CD8-positive, alpha-beta memory T cell (primary cell): ENCODE data around the gene ANKRD22. TPM values are rescaled to one million over a fixed set of nuclear protein-coding genes. Genes with fewer than 3 reads are reported as not detected.

Experiments used
- CTCF ChIA-PET: fragments of 350-600 bp; sonication (Branson Sonifier 250); formaldehyde crosslinking; loops from one replicate; lab custom pipeline; 2021; ENCODE audit warnings: antibody characterized with exemption; lab: Charles Lee
- POLR2A ChIA-PET: fragments of 350-600 bp; sonication (Branson Sonifier 250); formaldehyde crosslinking; loops from one replicate; lab custom pipeline; 2021; ENCODE audit warnings: antibody characterized with exemption; lab: Charles Lee
- DNase-seq, 5 donors: peaks; one replicate each; pipeline versions ENCODE4 v3.0.0 to v3.0.0-alpha.2; 2020 to 2022; ENCODE audit warnings: mixed read lengths in 1 of 5
- H3K27ac ChIP-seq: one replicate; pipeline ENCODE4 v1.7.0; 2013; ENCODE audit warnings: low read depth, mild to moderate bottlenecking, low read length, moderate library complexity
- H3K27me3 ChIP-seq: 2 replicates; pipeline ENCODE4 v1.7.0; 2013; ENCODE audit warnings: low read length, mild to moderate bottlenecking; ENCODE audit not compliant: insufficient read depth, poor library complexity, severe bottlenecking
- H3K36me3 ChIP-seq: 2 replicates; pipeline ENCODE4 v1.7.0; 2013; ENCODE audit warnings: mild to moderate bottlenecking, low read length, moderate library complexity; ENCODE audit not compliant: insufficient read depth
- H3K4me1 ChIP-seq: 2 replicates; pipeline ENCODE4 v1.7.0; 2013; ENCODE audit warnings: mild to moderate bottlenecking, low read length, moderate library complexity; ENCODE audit not compliant: insufficient read depth
- H3K4me3 ChIP-seq: 2 replicates; pipeline ENCODE4 v1.7.0; 2013; ENCODE audit warnings: mild to moderate bottlenecking, low read length
- H3K9me3 ChIP-seq: 2 replicates; pipeline ENCODE4 v1.7.0; 2013; ENCODE audit warnings: mild to moderate bottlenecking, low read length
- H3K27ac Mint-ChIP-seq, 8 donors: one replicate each; pipeline ENCODE4 v1.8.0; 2020 to 2021; ENCODE audit warnings: mixed read lengths in 8 of 8, mild to moderate bottlenecking in 6 of 8, inconsistent platforms in 3 of 8, moderate library complexity in 3 of 8
- H3K27me3 Mint-ChIP-seq, 2 donors: one replicate each; pipeline ENCODE4 v1.8.0; 2020 to 2021; ENCODE audit warnings: mixed read lengths in 2 of 2, mild to moderate bottlenecking in 1 of 2, moderate library complexity in 1 of 2
- H3K36me3 Mint-ChIP-seq, 3 donors: one replicate each; pipeline ENCODE4 v1.8.0; 2020 to 2021; ENCODE audit warnings: mixed read lengths in 3 of 3, inconsistent platforms in 1 of 3, mild to moderate bottlenecking in 1 of 3
- H3K4me1 Mint-ChIP-seq, 3 donors: one replicate each; pipeline ENCODE4 v1.8.0; 2020 to 2021; ENCODE audit warnings: mixed read lengths in 3 of 3, inconsistent platforms in 1 of 3, mild to moderate bottlenecking in 1 of 3
- H3K4me3 Mint-ChIP-seq, 7 donors: one replicate each; pipeline ENCODE4 v1.8.0; 2020 to 2021; ENCODE audit warnings: mixed read lengths in 7 of 7, mild to moderate bottlenecking in 6 of 7, moderate library complexity in 4 of 7, inconsistent platforms in 2 of 7
- H3K9me3 Mint-ChIP-seq, 5 donors: one replicate each; pipeline ENCODE4 v1.8.0; 2020 to 2022; ENCODE audit warnings: mixed read lengths in 5 of 5, mild to moderate bottlenecking in 3 of 5, moderate library complexity in 2 of 5, inconsistent platforms in 1 of 5
- polyA plus RNA-seq: library from polyadenylated mRNA; unstranded; fragments of 300-500 nt; fragmentation: Illumina TruSeq; gene quantifications from one replicate; pipeline ENCODE4 v1.2.3, GENCODE V29; 2021
- total RNA-seq, 2 experiments: library from RNA; stranded (reverse); gene quantifications; one replicate each; pipeline ENCODE4 v1.2.3, GENCODE V29; 2021

ANKRD22 gene
- total and polyA plus RNA-seq, 3 experiments from 2014 or later, result 0.63 TPM; not detected in 2

GRCh38 chr10:88805361-88805760 is 46.3 kb downstream of the ANKRD22 start:
- Histone ChIP-seq H3K4me3 (no peak overlapping the region), H3K4me1 (peaks cover 6% of the 10 kb centered on the region), H3K27ac (no peak overlapping the region), H3K36me3 (no peaks in the 10 kb centered on the region), H3K9me3 (no peaks in the 10 kb centered on the region), H3K27me3 (no peaks in the 10 kb centered on the region)
- CTCF ChIA-PET, result no interaction called here
- H3K9me3 Mint-ChIP-seq, result no peaks in the 10 kb centered on the region
- H3K27me3 Mint-ChIP-seq, result no peaks in the 10 kb centered on the region
- no peak overlapping the region for H3K27ac Mint-ChIP-seq
- no peaks in the 10 kb centered on the region for H3K36me3 Mint-ChIP-seq
- no peak for DNase-seq
- no peak overlapping the region for H3K4me3 Mint-ChIP-seq
- peaks cover 7 to 13% (median 8%) of the 10 kb centered on the region in 3 donors for H3K4me1 Mint-ChIP-seq
- POLR2A ChIA-PET, result no interaction called here

DNA sequence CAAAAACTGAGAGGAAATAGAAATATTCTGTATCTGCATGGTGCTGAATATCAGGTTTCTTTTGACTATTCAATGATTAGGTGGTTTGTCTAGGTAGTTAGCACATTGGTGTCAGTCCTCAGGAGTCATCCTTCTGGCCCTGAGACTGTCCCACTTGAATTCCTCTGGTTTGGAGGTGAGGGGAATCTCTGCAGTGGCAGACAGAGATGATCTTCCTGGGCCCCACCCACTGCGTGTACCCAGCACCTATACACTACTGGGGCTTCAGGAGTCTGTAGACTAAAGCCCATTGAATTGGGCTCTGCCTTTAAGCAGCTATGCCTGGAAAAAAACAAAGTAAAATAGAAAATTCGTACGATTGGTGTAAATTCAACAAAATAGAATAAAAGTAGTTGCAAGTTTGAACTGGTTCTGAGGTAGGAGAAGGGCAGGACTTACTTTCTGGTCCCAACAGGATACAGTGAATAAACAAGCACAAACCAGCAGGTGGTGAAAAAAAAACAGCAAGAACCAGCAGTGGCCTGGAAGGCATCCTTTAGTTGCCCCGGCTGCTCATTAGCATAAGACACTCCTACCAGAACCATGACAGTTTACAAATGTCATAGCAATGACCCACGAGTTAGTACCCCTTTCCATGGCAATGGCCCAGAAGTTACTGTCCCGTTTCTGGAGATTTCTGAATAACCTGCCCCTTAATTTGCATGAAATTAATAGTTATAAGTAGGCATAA is 47.4 kb downstream of the ANKRD22 start:
- CTCF ChIA-PET, result no interaction called here
- no peak overlapping the region for H3K27ac ChIP-seq
- POLR2A ChIA-PET, result no interaction called here
- H3K4me1 ChIP-seq, result no peaks in the 10 kb centered on the region
- no peak overlapping the region for H3K4me3 ChIP-seq
- H3K36me3 ChIP-seq, result no peaks in the 10 kb centered on the region
- no peak overlapping the region for H3K4me3 Mint-ChIP-seq
- H3K4me1 Mint-ChIP-seq, result peaks cover 0 to 5% (median 0%) of the 10 kb centered on the region in 3 donors
- no peak for DNase-seq
- H3K36me3 Mint-ChIP-seq, result no peaks in the 10 kb centered on the region
- H3K9me3 Mint-ChIP-seq, result no peaks in the 10 kb centered on the region
- no peaks in the 10 kb centered on the region for H3K27me3 ChIP-seq
- no peaks in the 10 kb centered on the region for H3K9me3 ChIP-seq
- H3K27me3 Mint-ChIP-seq, result no peaks in the 10 kb centered on the region
- no peak overlapping the region for H3K27ac Mint-ChIP-seq

DNA sequence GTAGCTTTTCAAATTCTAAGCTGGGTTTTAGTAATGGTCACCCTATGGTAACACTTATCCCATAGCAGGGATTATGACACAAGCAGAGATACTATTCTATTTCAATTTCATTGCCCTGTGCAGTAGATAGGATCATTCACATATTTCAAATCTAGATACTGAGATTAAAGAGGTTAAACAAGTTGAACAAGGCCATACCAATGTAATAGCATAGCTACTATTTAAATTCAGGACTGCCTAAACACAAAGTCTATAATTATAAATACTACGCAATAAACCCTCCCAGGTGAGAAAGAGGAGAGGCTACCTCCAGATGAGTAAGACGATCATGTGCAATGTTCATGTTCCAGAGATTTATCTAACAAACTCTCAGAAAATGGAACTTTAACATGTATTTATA is 48.0 kb downstream of the ANKRD22 start:
- no peaks in the 10 kb centered on the region for H3K9me3 Mint-ChIP-seq
- no peaks in the 10 kb centered on the region for H3K36me3 ChIP-seq
- H3K4me3 Mint-ChIP-seq, result no peak overlapping the region
- DNase-seq, result no peak
- H3K27me3 ChIP-seq, result no peaks in the 10 kb centered on the region
- POLR2A ChIA-PET, result no interaction called here
- no peak overlapping the region for H3K27ac ChIP-seq
- H3K27me3 Mint-ChIP-seq, result no peaks in the 10 kb centered on the region
- CTCF ChIA-PET, result no interaction called here
- H3K4me3 ChIP-seq, result no peak overlapping the region
- no peaks in the 10 kb centered on the region for H3K4me1 ChIP-seq
- H3K36me3 Mint-ChIP-seq, result no peaks in the 10 kb centered on the region
- H3K27ac Mint-ChIP-seq, result no peak overlapping the region
- peaks cover 0 to 5% (median 0%) of the 10 kb centered on the region in 3 donors for H3K4me1 Mint-ChIP-seq
- H3K9me3 ChIP-seq, result no peaks in the 10 kb centered on the region

DNA sequence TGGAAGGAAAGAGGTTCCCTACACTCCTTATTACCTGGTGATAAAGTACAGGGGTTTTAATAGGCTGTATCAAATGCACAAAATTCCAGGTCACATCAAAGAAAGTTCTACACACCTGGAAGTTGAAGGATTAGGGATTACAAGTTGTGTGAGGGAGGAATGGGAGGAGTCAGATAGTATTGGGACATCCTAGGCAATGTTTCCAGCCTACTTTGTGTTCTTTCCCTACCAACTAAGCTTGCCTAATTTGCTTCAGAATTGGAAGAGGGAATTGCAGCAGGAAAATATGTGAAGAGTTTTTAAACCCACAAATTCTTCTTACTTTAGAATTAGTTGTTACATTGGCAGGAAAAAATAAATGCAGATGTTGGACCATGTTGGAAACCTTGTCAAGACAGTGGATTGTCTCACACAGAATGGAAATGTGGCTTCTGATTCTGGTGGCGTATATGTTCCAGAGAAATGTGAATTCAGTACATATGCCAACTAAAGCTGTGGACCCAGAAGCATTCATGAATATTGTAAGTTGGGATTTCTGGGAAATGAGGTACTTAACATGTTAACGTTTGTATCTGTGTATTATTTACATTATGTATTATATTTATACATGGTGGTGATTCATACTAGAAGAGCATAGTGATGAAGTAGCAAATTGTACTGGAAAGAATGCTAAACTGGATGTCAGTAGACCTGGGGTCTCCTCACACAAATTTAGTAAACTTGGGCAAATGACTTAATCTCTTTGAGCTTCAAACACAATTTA is 48.9 kb downstream of the ANKRD22 start, which contains the start of gene LIPM:
TSS of gene LIPM (plus strand) at position 208 of the 763 bp plus-strand sequence. CDS start at position 375, 167 bp downstream.
- H3K36me3 ChIP-seq, result no peaks in the 10 kb centered on the region
- H3K4me3 ChIP-seq, result no peak within 1 kb of the TSS
- no peak within 1 kb of the TSS for H3K27ac ChIP-seq
- no peaks in the 10 kb centered on the region for H3K9me3 ChIP-seq
- no peak within 1 kb of the TSS for H3K4me3 Mint-ChIP-seq
- H3K27me3 Mint-ChIP-seq, result no peaks in the 10 kb centered on the region
- POLR2A ChIA-PET, result no interaction called here
- H3K9me3 Mint-ChIP-seq, result no peaks in the 10 kb centered on the region
- H3K27me3 ChIP-seq, result no peaks in the 10 kb centered on the region
- H3K4me1 Mint-ChIP-seq, result peaks cover 0 to 5% (median 0%) of the 10 kb centered on the region in 3 donors
- no peak for DNase-seq
- peaks cover 0 to 2% (median 0%) of the 10 kb centered on the region in 3 donors for H3K36me3 Mint-ChIP-seq
- no peaks in the 10 kb centered on the region for H3K4me1 ChIP-seq
- CTCF ChIA-PET, result no interaction called here
- H3K27ac Mint-ChIP-seq, result no peak within 1 kb of the TSS

GRCh38 chr10:88800152-88801125 is 51.2 kb downstream of the ANKRD22 start:
- H3K36me3 Mint-ChIP-seq, result peaks cover 0 to 2% (median 0%) of the 10 kb centered on the region in 3 donors
- ChIA-PET CTCF (interaction anchor here (1.2 to 1.5 kb wide), 3 partner anchors 9 to 35 kb away, joined by 4 to 5 read pairs (median 4); no protein-coding TSS in a partner anchor), POLR2A (no interaction called here)

DNA sequence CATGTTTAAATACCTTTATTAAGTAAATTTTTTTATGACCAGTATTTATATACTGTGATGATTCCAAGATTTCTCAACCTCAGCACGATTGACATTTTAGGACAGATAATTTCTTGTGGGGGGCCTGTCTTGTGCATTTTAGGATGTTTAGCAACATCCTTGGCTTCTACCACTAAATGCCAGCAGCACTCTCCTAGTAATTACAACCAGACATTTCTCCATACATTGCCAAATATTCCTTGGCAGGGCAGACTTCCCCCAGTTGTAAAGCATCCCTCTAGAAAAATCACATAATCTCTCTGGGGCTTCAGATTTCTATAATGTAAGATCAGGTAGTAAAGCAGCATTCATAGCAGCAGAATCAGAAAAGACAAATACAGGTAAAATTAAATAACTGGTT is 56.9 kb downstream of the ANKRD22 start:
- Mint-ChIP-seq H3K9me3 (no peaks in the 10 kb centered on the region), H3K36me3 (peaks cover 0 to 2% (median 0%) of the 10 kb centered on the region in 3 donors), H3K27ac (no peak overlapping the region), H3K4me1 (peaks cover 13 to 20% (median 15%) of the 10 kb centered on the region in 3 donors), H3K27me3 (no peaks in the 10 kb centered on the region), H3K4me3 (no peak overlapping the region)
- Histone ChIP-seq H3K27ac (no peak overlapping the region), H3K27me3 (no peaks in the 10 kb centered on the region), H3K4me3 (no peak overlapping the region), H3K9me3 (no peaks in the 10 kb centered on the region), H3K36me3 (no peaks in the 10 kb centered on the region), H3K4me1 (peaks cover 6% of the 10 kb centered on the region)
- POLR2A ChIA-PET, result no interaction called here
- no peak for DNase-seq
- CTCF ChIA-PET, result no interaction called here

More at GRCh38 chr10:88800152-88801125, 51.2 kb downstream of the ANKRD22 start:
- Histone ChIP-seq H3K27ac (no peak overlapping the region), H3K4me1 (no peaks in the 10 kb centered on the region), H3K9me3 (no peaks in the 10 kb centered on the region), H3K36me3 (no peaks in the 10 kb centered on the region), H3K4me3 (no peak overlapping the region), H3K27me3 (no peaks in the 10 kb centered on the region)
- no peak for DNase-seq
- peaks cover 0 to 5% (median 0%) of the 10 kb centered on the region in 3 donors for H3K4me1 Mint-ChIP-seq
- no peak overlapping the region for H3K27ac Mint-ChIP-seq
- no peaks in the 10 kb centered on the region for H3K9me3 Mint-ChIP-seq
- no peak overlapping the region for H3K4me3 Mint-ChIP-seq
- H3K27me3 Mint-ChIP-seq, result no peaks in the 10 kb centered on the region

GRCh38 chr10:88793712-88794299 is 57.8 kb downstream of the ANKRD22 start:
- POLR2A ChIA-PET, result no interaction called here
- peak in 1 of 5 donors; percentile 26 for DNase-seq
- Mint-ChIP-seq H3K9me3 (no peaks in the 10 kb centered on the region), H3K36me3 (peaks cover 0 to 2% (median 0%) of the 10 kb centered on the region in 3 donors), H3K4me3 (peak overlapping the region in 3 of 7 donors; percentile 22 to 38 (median 30)), H3K4me1 (peaks cover 13 to 20% (median 15%) of the 10 kb centered on the region in 3 donors), H3K27me3 (no peaks in the 10 kb centered on the region), H3K27ac (peak overlapping the region in 1 of 8 donors; percentile 92)
- no peak overlapping the region for H3K27ac ChIP-seq
- no peak overlapping the region for H3K4me3 ChIP-seq
- CTCF ChIA-PET, result no interaction called here
- H3K9me3 ChIP-seq, result no peaks in the 10 kb centered on the region
- H3K27me3 ChIP-seq, result no peaks in the 10 kb centered on the region
- no peaks in the 10 kb centered on the region for H3K36me3 ChIP-seq
- H3K4me1 ChIP-seq, result peaks cover 6% of the 10 kb centered on the region
